ENCODE measurements around the gene KIAA1958. TPM values are rescaled to one million over a fixed set of nuclear protein-coding genes. Genes with fewer than 3 reads are reported as not detected.

KIAA1958 gene
- total and polyA plus RNA-seq, 10 of the 15 experiments (the other 5 are each of a cell fraction or from before 2014, with no cell fraction given) = 0.53 to 8.7 (median 4.0) TPM

DNA sequence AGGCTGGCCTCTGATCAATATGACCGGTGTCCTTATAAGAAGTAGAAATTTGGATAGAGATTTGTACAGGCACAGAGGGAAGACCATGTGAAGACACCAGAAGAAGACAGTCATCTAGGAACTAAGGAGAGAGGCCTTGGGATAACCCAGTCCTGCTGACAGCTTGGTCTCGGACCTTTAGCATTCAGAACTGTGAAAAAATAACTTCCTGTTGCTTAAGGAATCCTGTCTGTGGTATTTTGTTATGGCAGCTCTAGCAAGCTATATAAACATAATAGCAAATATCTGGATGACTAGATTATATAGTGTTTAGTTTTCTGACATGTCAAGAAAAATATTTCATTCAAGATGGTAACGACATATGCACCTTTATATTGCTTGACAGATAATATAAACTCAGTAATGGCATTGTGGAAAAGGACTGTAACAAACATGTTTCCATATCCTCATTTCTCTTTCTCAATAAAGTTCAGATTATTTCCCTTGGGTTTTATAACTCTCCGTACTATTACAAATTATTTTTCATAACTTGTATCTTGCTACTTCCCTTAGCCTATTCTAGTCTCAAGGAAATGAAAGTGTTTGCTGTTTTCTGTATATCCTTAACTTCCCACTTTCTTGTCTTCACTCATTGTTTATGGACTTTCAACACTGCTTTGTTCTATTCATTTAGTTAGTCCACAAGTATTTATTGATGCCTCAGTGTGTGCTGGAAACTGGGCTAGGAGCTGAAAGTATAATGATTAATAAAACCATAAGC is 62.4 kb downstream of the KIAA1958 start (continued):
- TF ChIP-seq SIX5 (IDR thresholded peaks at IDR 0.05; ENCODE audit: low read depth, low read length, severe bottlenecking) = no peak
- TF ChIP-seq POLR2AphosphoS5 (IDR thresholded peaks at IDR 0.05; ENCODE audit: low read length) = no peak
- TF ChIP-seq HDAC6 (IDR thresholded peaks at IDR 0.05; ENCODE audit: unreplicated experiment) = no peak
- no peak for TF ChIP-seq RAD51 (IDR thresholded peaks at IDR 0.05)
- no peak for TF ChIP-seq SREBF2 (IDR thresholded peaks at IDR 0.05; ENCODE audit: low read length)
- no peak for TF ChIP-seq SMAD5 (IDR thresholded peaks at IDR 0.05; ENCODE audit: low read depth)
- TF ChIP-seq KLF5 (IDR thresholded peaks at IDR 0.05; ENCODE audit: partially characterized antibody) = no peak
- TF ChIP-seq, protein P1, sequence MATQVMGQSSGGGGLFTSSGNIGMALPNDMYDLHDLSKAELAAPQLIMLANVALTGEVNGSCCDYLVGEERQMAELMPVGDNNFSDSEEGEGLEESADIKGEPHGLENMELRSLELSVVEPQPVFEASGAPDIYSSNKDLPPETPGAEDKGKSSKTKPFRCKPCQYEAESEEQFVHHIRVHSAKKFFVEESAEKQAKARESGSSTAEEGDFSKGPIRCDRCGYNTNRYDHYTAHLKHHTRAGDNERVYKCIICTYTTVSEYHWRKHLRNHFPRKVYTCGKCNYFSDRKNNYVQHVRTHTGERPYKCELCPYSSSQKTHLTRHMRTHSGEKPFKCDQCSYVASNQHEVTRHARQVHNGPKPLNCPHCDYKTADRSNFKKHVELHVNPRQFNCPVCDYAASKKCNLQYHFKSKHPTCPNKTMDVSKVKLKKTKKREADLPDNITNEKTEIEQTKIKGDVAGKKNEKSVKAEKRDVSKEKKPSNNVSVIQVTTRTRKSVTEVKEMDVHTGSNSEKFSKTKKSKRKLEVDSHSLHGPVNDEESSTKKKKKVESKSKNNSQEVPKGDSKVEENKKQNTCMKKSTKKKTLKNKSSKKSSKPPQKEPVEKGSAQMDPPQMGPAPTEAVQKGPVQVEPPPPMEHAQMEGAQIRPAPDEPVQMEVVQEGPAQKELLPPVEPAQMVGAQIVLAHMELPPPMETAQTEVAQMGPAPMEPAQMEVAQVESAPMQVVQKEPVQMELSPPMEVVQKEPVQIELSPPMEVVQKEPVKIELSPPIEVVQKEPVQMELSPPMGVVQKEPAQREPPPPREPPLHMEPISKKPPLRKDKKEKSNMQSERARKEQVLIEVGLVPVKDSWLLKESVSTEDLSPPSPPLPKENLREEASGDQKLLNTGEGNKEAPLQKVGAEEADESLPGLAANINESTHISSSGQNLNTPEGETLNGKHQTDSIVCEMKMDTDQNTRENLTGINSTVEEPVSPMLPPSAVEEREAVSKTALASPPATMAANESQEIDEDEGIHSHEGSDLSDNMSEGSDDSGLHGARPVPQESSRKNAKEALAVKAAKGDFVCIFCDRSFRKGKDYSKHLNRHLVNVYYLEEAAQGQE (IDR thresholded peaks at IDR 0.05; ENCODE audit: low read depth, low read length) = no peak
- TF ChIP-seq RUNX3 (IDR thresholded peaks at IDR 0.05; ENCODE audit: low read length) = no peak

DNA sequence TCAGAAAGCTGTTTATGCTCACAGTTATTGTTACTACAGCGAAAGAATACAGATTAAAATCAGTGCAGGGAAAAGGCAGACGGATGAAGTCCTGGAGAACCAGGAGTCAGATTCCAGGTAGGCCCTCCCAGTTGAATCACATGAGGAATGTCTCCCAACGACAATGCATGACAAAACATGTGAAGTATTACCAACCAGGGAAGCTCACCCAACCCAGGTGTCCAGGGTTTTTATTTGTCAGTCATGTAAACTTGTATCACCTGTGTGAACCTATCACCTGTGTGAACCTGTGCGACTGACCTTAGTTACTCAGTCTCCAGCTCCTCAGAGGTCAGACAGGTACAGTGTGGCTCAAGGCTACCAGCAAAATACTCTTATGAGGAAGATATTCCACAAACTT is 63.9 kb downstream of the KIAA1958 start:
- Histone ChIP-seq H3K79me2 (ENCODE audit: control insufficient read depth, insufficient read depth, low read length) (no peaks in the 10 kb centered on the region; the same call in 1 of the 2 replicates), H3K4me1 (ENCODE audit: control insufficient read depth, insufficient read depth, low read length) (no peaks in the 10 kb centered on the region), H3K27ac (ENCODE audit: control insufficient read depth, insufficient read depth) (no peak overlapping the region), H4K20me1 (ENCODE audit: control insufficient read depth, insufficient read depth) (0 out of 2 replicates have a peak, but pooled peaks cover 3% of the 10 kb centered on the region), H3K4me2 (ENCODE audit: control insufficient read depth, insufficient read depth) (no peak overlapping the region), H3K9ac (ENCODE audit: control insufficient read depth, insufficient read depth, low read length) (no peak overlapping the region), H3K27me3 (replicated peaks in 1 of 2; ENCODE audit: control insufficient read depth in 2 of 2, insufficient read depth in 2 of 2, low read length in 1 of 2) (no peaks in the 10 kb centered on the region), H3K4me3 (no peak overlapping the region), H3K36me3 (ENCODE audit: control insufficient read depth in 2 of 2, insufficient read depth in 2 of 2, low read length in 1 of 2) (no peaks in the 10 kb centered on the region), H2AFZ (ENCODE audit: control insufficient read depth, low read depth, low read length) (no peak overlapping the region), H3K9me3 (replicated peaks; ENCODE audit: control insufficient read depth, insufficient read depth, low read length) (no peaks in the 10 kb centered on the region; the same call in 2 of the 3 replicates)
- TF ChIP-seq ATF2 (IDR thresholded peaks at IDR 0.05; ENCODE audit: low read length) (no peak), ASH2L (IDR thresholded peaks at IDR 0.05; ENCODE audit: borderline replicate concordance, low read depth) (no peak), GATAD2B (conservative IDR thresholded peaks at IDR 0.05; ENCODE audit: low read depth) (no peak), ZNF592 (IDR thresholded peaks at IDR 0.05) (no peak)
- no TSS peak for BruUV-seq (replicated peaks)
- SMC1A ChIA-PET (ENCODE audit: uncharacterized antibody, unreplicated experiment) = no interaction called here
- DNase-seq (ENCODE audit: low read depth, low spot score) (no peak), FAIRE-seq (no peak), ATAC-seq (no peak)
- RAD21 ChIA-PET (ENCODE audit: unreplicated experiment) = no interaction called here
- CTCF ChIA-PET = interaction anchor here (1.2 to 1.4 kb wide), 2 partner anchors 14 to 45 kb away, joined by 3 to 5 read pairs; no protein-coding TSS in a partner anchor
- WGBS (ENCODE audit: insufficient coverage, insufficient replicate concordance, low lambda C conversion rate, missing lambda C conversion rate) = 74% methylated on average over 4 of the region's 4 CpGs
- POLR2A ChIA-PET = no interaction called here
- intact Hi-C loops (cut with micrococcal nuclease; ENCODE audit: unreplicated experiment) (no loop called here), in situ Hi-C loops (cut with MboI) (no loop called here)

Measured in GM12878 (cell line).